Neural cell (in vitro differentiated cells): ENCODE measurements around the gene GP5.

Experiments used
- EP300 ChIP-seq: fragments of 450-650 bp; conservative IDR thresholded peaks from 2 replicates; pipeline ENCODE4 v1.6.1; 2014; ENCODE audit warnings: antibody characterized with exemption, mild to moderate bottlenecking, moderate library complexity; ENCODE audit not compliant: poor library complexity, severe bottlenecking
- MXI1 ChIP-seq: fragments of 450-650 bp; conservative IDR thresholded peaks from 2 replicates; pipeline ENCODE4 v1.6.1; 2014; ENCODE audit warnings: antibody characterized with exemption, mild to moderate bottlenecking; ENCODE audit not compliant: poor library complexity, severe bottlenecking
- POLR2AphosphoS5 ChIP-seq: IDR thresholded peaks from 2 replicates; pipeline ENCODE4 v1.6.1; 2012
- RAD21 ChIP-seq: fragments of 450-650 bp; conservative IDR thresholded peaks from 2 replicates; pipeline ENCODE4 v1.6.1; 2014; ENCODE audit warnings: antibody characterized with exemption, mild to moderate bottlenecking, moderate library complexity
- TF ChIP-seq, protein P1 (sequence below): fragments of 450-650 bp; IDR thresholded peaks from 2 replicates; pipeline ENCODE4 v1.5.1; 2014; ENCODE audit warnings: antibody characterized with exemption, mild to moderate bottlenecking, moderate library complexity; ENCODE audit not compliant: poor library complexity, severe bottlenecking
- TF ChIP-seq, protein P2 (sequence below): IDR thresholded peaks from 2 replicates; pipeline ENCODE4 v1.6.1; 2012; ENCODE audit warnings: borderline replicate concordance

DNA sequence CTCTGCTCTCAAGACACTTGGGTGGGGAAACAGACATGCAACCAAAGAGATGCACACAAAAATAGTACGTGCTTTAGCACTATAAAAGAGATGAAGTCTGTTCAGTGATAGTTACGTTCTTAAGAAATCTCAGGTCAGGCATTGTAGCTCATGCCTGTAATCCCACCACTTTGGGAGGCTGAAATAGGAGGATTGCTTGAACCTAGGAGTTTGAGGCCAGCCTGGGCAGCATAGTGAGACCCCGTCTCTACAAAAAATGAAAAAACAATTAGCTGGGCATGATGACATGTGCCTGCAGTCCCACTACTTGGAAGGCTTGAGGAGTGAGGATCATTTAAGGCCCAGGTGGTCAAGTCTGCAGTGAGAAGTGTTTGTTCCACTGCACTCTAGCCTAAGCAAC is 35.4 kb upstream of the GP5 start:
- TF ChIP-seq, protein P1, sequence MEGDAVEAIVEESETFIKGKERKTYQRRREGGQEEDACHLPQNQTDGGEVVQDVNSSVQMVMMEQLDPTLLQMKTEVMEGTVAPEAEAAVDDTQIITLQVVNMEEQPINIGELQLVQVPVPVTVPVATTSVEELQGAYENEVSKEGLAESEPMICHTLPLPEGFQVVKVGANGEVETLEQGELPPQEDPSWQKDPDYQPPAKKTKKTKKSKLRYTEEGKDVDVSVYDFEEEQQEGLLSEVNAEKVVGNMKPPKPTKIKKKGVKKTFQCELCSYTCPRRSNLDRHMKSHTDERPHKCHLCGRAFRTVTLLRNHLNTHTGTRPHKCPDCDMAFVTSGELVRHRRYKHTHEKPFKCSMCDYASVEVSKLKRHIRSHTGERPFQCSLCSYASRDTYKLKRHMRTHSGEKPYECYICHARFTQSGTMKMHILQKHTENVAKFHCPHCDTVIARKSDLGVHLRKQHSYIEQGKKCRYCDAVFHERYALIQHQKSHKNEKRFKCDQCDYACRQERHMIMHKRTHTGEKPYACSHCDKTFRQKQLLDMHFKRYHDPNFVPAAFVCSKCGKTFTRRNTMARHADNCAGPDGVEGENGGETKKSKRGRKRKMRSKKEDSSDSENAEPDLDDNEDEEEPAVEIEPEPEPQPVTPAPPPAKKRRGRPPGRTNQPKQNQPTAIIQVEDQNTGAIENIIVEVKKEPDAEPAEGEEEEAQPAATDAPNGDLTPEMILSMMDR, result no peak
- TF ChIP-seq MXI1 (no peak), POLR2AphosphoS5 (no peak), EP300 (no peak), RAD21 (no peak)
- TF ChIP-seq, protein P2, sequence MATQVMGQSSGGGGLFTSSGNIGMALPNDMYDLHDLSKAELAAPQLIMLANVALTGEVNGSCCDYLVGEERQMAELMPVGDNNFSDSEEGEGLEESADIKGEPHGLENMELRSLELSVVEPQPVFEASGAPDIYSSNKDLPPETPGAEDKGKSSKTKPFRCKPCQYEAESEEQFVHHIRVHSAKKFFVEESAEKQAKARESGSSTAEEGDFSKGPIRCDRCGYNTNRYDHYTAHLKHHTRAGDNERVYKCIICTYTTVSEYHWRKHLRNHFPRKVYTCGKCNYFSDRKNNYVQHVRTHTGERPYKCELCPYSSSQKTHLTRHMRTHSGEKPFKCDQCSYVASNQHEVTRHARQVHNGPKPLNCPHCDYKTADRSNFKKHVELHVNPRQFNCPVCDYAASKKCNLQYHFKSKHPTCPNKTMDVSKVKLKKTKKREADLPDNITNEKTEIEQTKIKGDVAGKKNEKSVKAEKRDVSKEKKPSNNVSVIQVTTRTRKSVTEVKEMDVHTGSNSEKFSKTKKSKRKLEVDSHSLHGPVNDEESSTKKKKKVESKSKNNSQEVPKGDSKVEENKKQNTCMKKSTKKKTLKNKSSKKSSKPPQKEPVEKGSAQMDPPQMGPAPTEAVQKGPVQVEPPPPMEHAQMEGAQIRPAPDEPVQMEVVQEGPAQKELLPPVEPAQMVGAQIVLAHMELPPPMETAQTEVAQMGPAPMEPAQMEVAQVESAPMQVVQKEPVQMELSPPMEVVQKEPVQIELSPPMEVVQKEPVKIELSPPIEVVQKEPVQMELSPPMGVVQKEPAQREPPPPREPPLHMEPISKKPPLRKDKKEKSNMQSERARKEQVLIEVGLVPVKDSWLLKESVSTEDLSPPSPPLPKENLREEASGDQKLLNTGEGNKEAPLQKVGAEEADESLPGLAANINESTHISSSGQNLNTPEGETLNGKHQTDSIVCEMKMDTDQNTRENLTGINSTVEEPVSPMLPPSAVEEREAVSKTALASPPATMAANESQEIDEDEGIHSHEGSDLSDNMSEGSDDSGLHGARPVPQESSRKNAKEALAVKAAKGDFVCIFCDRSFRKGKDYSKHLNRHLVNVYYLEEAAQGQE, result no peak
